SK-N-SH (cell line): ENCODE data around the gene KASH5. TPM values are rescaled to one million over a fixed set of nuclear protein-coding genes. Genes with fewer than 3 reads are reported as not detected.

ENCODE experiments used
- CTCF ChIA-PET: fragments of 300-600, 350-600 bp; formaldehyde crosslinking; extraction: SDS; loops from one replicate; lab custom pipeline; 2021; lab: Yijun Ruan, JAX
- POLR2A ChIA-PET: fragments of 350-600 bp; sonication (Branson Sonifier 250); formaldehyde crosslinking; extraction: SDS; loops from one replicate; lab custom pipeline; 2020; ENCODE audit warnings: antibody characterized with exemption, inconsistent platforms; lab: Yijun Ruan, JAX
- DNase-seq: peaks from one replicate; pipeline ENCODE4 v3.0.0; 2012
- H2AFZ ChIP-seq: fragments of 200-600 bp; sonication (generic); 2 replicates; pipeline ENCODE4 v1.8.1; 2016; ENCODE audit warnings: antibody characterized with exemption, mild to moderate bottlenecking, low read depth
- H3F3A ChIP-seq: fragments of 200-600 bp; sonication (generic); replicated peaks from 2 replicates; pipeline ENCODE3; 2016; ENCODE audit warnings: antibody characterized with exemption, mild to moderate bottlenecking; ENCODE audit not compliant: insufficient read depth
- H3K27ac ChIP-seq, 2 experiments: fragments of 200-500 bp in 1 of 2; fragments of 200-600 bp in 1 of 2; sonication (Bioruptor generic) in 1 of 2; sonication (generic), shearing (Covaris generic) in 1 of 2; 2 replicates each; pipeline versions ENCODE4 v1.5.1 to v1.6.1; 2014 to 2016; ENCODE audit warnings: low read depth in 2 of 2, inconsistent platforms in 1 of 2, low read length in 1 of 2, mild to moderate bottlenecking in 1 of 2, mixed read lengths in 1 of 2
- H3K27me3 ChIP-seq: fragments of 200-600 bp; sonication (generic), shearing (Covaris generic); 2 replicates; pipeline ENCODE4 v1.6.1; 2016; ENCODE audit warnings: mixed run types; ENCODE audit not compliant: insufficient read depth
- H3K36me3 ChIP-seq, 2 experiments: fragments of 200-500 bp in 1 of 2; fragments of 200-600 bp in 1 of 2; sonication (Bioruptor generic) in 1 of 2; sonication (generic) in 1 of 2; replicated peaks in 1 of 2; 2 replicates each; pipeline versions ENCODE3 to v1.5.1; 2014 to 2016; ENCODE audit warnings: low read length in 1 of 2, mild to moderate bottlenecking in 1 of 2; ENCODE audit not compliant: insufficient read depth in 2 of 2, control insufficient read depth in 1 of 2
- H3K4me1 ChIP-seq, 2 experiments: fragments of 200-500 bp in 1 of 2; fragments of 200-600 bp in 1 of 2; sonication (Bioruptor generic) in 1 of 2; sonication (generic), shearing (Covaris generic) in 1 of 2; 2 replicates each; pipeline versions ENCODE4 v1.5.1 to v1.6.1; 2014 to 2016; ENCODE audit warnings: low read depth in 1 of 2, low read length in 1 of 2, mixed run types in 1 of 2; ENCODE audit not compliant: insufficient read depth in 2 of 2, control insufficient read depth in 1 of 2
- H3K4me2 ChIP-seq: fragments of 200-600 bp; sonication (generic), shearing (Covaris generic); 2 replicates; pipeline ENCODE4 v1.6.1; 2017; ENCODE audit warnings: mixed run types
- H3K4me3 ChIP-seq, 2 experiments: fragments of 200-500 bp in 1 of 2; fragments of 200-600 bp in 1 of 2; sonication (Bioruptor generic) in 1 of 2; sonication (generic), shearing (Covaris generic) in 1 of 2; 2 replicates each; pipeline versions ENCODE4 v1.5.1 to v1.8.1; 2014 to 2016; ENCODE audit warnings: low read depth in 2 of 2, inconsistent platforms in 1 of 2, low read length in 1 of 2, mild to moderate bottlenecking in 1 of 2, mixed read lengths in 1 of 2, moderate library complexity in 1 of 2
- H3K79me2 ChIP-seq: fragments of 200-600 bp; sonication (generic); 2 replicates; pipeline ENCODE4 v1.8.1; 2017; ENCODE audit warnings: mild to moderate bottlenecking; ENCODE audit not compliant: insufficient read depth
- H3K9ac ChIP-seq: fragments of 200-600 bp; sonication (generic); 2 replicates; pipeline ENCODE4 v1.6.1; 2017; ENCODE audit warnings: mixed run types
- H3K9me2 ChIP-seq: fragments of 200-600 bp; sonication (generic); 2 replicates; pipeline ENCODE4 v1.6.1; 2017; ENCODE audit warnings: mixed run types
- H3K9me3 ChIP-seq: fragments of 200-600 bp; sonication (generic); 2 replicates; pipeline ENCODE4 v1.6.1; 2017; ENCODE audit warnings: mixed run types, mild to moderate bottlenecking, moderate library complexity
- H4K20me1 ChIP-seq: fragments of 200-600 bp; sonication (generic); 2 replicates; pipeline ENCODE4 v1.6.1; 2017; ENCODE audit warnings: mild to moderate bottlenecking, mixed run types; ENCODE audit not compliant: insufficient read depth
- CHD2 ChIP-seq: fragments of 150-350 bp; IDR thresholded peaks from 2 replicates; pipeline ENCODE4 v1.6.1; 2018; ENCODE audit warnings: low read length; ENCODE audit not compliant: partially characterized antibody
- GATA2 ChIP-seq: sonication (generic); formaldehyde crosslinking; IDR thresholded peaks from 2 replicates; pipeline ENCODE4 v1.5.0; 2020; ENCODE audit warnings: mild to moderate bottlenecking, missing genetic modification reagents
- NFIC ChIP-seq: IDR thresholded peaks from 2 replicates; pipeline ENCODE4 v1.4.0; 2012; ENCODE audit warnings: borderline replicate concordance
- RCOR1 ChIP-seq: fragments of 150-350 bp; IDR thresholded peaks from 2 replicates; pipeline ENCODE4 v1.6.1; 2017; ENCODE audit warnings: antibody characterized with exemption, low read length
- RFX5 ChIP-seq: IDR thresholded peaks from 2 replicates; pipeline ENCODE4 v1.6.1; 2012; ENCODE audit warnings: mild to moderate bottlenecking, improper control_type of control experiment, low read length
- TAF1 ChIP-seq: IDR thresholded peaks from 2 replicates; pipeline ENCODE4 v1.6.1; 2012; ENCODE audit warnings: low read depth, mild to moderate bottlenecking, low read length, moderate library complexity, borderline replicate concordance
- YY1 ChIP-seq: IDR thresholded peaks from 2 replicates; pipeline ENCODE4 v1.4.0; 2012; ENCODE audit warnings: low read depth, mild to moderate bottlenecking
- WGBS: methylation state at CpG from one replicate; pipeline ENCODE4 v1.1.6; 2017; ENCODE audit warnings: low lambda C conversion rate; 5-methylcytosine and 5-hydroxymethylcytosine counted together
- polyA plus RNA-seq, 3 experiments: library from polyadenylated mRNA; depleted of rRNA; stranded (reverse); fragments of >200 nt; gene quantifications; 2 replicates each; pipeline ENCODE4 v1.2.3, GENCODE V29; 2012
- TF ChIP-seq, protein P1 (sequence below): IDR thresholded peaks from 2 replicates; pipeline ENCODE4 v1.6.1; 2012; ENCODE audit warnings: mild to moderate bottlenecking, low read depth, low read length, moderate library complexity
- TF ChIP-seq, protein P2 (sequence below): IDR thresholded peaks from 2 replicates; pipeline ENCODE4 v1.4.0; 2012; ENCODE audit warnings: low read depth, borderline replicate concordance

KASH5 gene
- polyA plus RNA-seq, 1 of the 3 experiments (the other 2 are of a cell fraction): 0.20 TPM

DNA sequence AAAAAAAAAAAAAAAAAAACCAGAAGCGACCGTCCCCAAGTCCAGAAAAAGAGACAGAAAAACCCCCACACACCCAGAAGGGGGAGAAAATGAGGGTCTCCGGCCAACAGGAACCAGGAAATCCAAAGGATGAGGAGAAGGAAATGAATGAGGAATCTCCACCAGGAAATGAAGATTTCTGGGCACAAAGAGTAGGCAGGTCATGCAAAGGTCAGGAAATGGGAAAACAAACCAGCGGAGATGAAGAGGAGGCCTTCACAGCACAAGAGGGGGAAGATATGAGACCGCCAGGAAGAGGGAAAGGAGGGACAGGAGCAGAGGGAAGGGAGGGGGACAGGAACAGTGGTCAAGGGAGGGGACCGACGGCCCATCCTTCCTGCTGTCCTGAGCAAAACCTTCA lies 31.7 kb upstream of the KASH5 start:
- Histone ChIP-seq H3K79me2 (peaks cover 24% of the 10 kb centered on the region; the same call in 1 of the 2 replicates), H3F3A (no peaks in the 10 kb centered on the region), H3K36me3 (peaks cover 4 to 55% of the 10 kb centered on the region in 2 experiments), H3K9me2 (no peaks in the 10 kb centered on the region), H3K4me3 (no peak overlapping the region), H3K4me1 (no peaks in the 10 kb centered on the region; a peak in 1 of 4 replicates), H3K9ac (no peak overlapping the region), H3K27me3 (no peaks in the 10 kb centered on the region), H4K20me1 (no peaks in the 10 kb centered on the region), H3K9me3 (no peaks in the 10 kb centered on the region), H3K4me2 (no peak overlapping the region), H3K27ac (no peak overlapping the region), H2AFZ (no peak overlapping the region)
- ChIA-PET POLR2A (no interaction called here), CTCF (no interaction called here)
- DNase-seq: no peak
- TF ChIP-seq TAF1 (no peak), RFX5 (no peak), GATA2 (CRISPR knock-in tag) (no peak), YY1 (no peak), CHD2 (no peak), NFIC (no peak), RCOR1 (no peak)
- TF ChIP-seq, protein P1, sequence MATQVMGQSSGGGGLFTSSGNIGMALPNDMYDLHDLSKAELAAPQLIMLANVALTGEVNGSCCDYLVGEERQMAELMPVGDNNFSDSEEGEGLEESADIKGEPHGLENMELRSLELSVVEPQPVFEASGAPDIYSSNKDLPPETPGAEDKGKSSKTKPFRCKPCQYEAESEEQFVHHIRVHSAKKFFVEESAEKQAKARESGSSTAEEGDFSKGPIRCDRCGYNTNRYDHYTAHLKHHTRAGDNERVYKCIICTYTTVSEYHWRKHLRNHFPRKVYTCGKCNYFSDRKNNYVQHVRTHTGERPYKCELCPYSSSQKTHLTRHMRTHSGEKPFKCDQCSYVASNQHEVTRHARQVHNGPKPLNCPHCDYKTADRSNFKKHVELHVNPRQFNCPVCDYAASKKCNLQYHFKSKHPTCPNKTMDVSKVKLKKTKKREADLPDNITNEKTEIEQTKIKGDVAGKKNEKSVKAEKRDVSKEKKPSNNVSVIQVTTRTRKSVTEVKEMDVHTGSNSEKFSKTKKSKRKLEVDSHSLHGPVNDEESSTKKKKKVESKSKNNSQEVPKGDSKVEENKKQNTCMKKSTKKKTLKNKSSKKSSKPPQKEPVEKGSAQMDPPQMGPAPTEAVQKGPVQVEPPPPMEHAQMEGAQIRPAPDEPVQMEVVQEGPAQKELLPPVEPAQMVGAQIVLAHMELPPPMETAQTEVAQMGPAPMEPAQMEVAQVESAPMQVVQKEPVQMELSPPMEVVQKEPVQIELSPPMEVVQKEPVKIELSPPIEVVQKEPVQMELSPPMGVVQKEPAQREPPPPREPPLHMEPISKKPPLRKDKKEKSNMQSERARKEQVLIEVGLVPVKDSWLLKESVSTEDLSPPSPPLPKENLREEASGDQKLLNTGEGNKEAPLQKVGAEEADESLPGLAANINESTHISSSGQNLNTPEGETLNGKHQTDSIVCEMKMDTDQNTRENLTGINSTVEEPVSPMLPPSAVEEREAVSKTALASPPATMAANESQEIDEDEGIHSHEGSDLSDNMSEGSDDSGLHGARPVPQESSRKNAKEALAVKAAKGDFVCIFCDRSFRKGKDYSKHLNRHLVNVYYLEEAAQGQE: no peak
- 95% methylated on average over 7 of the region's 7 CpGs for WGBS

DNA sequence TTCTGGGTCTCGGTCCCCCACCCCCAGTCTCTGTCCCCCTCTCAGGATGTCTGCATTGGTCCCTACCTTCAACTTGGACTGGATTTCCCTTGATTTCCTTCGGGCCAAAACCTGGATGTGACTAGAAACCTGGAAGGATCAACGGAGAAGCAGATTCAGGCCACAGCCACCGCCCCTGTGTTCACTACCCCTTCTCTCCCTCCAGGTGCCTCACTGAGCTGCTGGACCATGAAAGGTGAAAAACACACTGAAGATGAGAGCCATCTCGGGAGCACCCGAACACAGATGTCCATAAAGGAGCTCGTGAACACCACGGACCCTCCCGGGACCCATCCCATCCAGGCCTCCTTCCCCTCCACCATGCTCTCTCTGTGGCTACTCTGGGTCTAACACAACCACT lies 30.9 kb upstream of the KASH5 start:
- Histone ChIP-seq H3K79me2 (peaks cover 32% of the 10 kb centered on the region), H3K9ac (no peak overlapping the region), H3K27ac (no peak overlapping the region), H3K9me2 (no peaks in the 10 kb centered on the region), H3K9me3 (no peaks in the 10 kb centered on the region), H3K27me3 (no peaks in the 10 kb centered on the region), H3K36me3 (peaks cover 4 to 52% of the 10 kb centered on the region in 2 experiments), H2AFZ (no peak overlapping the region), H3K4me3 (no peak overlapping the region), H3F3A (no peaks in the 10 kb centered on the region), H4K20me1 (no peaks in the 10 kb centered on the region), H3K4me2 (no peak overlapping the region), H3K4me1 (no peaks in the 10 kb centered on the region; a peak in 1 of 4 replicates)
- TF ChIP-seq, protein P2, sequence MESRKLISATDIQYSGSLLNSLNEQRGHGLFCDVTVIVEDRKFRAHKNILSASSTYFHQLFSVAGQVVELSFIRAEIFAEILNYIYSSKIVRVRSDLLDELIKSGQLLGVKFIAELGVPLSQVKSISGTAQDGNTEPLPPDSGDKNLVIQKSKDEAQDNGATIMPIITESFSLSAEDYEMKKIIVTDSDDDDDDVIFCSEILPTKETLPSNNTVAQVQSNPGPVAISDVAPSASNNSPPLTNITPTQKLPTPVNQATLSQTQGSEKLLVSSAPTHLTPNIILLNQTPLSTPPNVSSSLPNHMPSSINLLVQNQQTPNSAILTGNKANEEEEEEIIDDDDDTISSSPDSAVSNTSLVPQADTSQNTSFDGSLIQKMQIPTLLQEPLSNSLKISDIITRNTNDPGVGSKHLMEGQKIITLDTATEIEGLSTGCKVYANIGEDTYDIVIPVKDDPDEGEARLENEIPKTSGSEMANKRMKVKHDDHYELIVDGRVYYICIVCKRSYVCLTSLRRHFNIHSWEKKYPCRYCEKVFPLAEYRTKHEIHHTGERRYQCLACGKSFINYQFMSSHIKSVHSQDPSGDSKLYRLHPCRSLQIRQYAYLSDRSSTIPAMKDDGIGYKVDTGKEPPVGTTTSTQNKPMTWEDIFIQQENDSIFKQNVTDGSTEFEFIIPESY: no peak
- ChIA-PET CTCF (no interaction called here), POLR2A (no interaction called here)
- WGBS: 91% methylated on average over 9 of the region's 9 CpGs
- no peak for DNase-seq
